Activated CD4-positive, alpha-beta T cell treated with anti-CD3 and anti-CD28 coated beads for 4 hours (primary cell): Measurements from ENCODE around the gene ERVFRD-1.

Experiments used
- DNase-seq, 2 donors: peaks; one replicate each; pipeline ENCODE4 v3.0.0-alpha.2; 2020

ERVFRD-1 gene, protein sequence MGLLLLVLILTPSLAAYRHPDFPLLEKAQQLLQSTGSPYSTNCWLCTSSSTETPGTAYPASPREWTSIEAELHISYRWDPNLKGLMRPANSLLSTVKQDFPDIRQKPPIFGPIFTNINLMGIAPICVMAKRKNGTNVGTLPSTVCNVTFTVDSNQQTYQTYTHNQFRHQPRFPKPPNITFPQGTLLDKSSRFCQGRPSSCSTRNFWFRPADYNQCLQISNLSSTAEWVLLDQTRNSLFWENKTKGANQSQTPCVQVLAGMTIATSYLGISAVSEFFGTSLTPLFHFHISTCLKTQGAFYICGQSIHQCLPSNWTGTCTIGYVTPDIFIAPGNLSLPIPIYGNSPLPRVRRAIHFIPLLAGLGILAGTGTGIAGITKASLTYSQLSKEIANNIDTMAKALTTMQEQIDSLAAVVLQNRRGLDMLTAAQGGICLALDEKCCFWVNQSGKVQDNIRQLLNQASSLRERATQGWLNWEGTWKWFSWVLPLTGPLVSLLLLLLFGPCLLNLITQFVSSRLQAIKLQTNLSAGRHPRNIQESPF

GRCh38 chr6:11110921-11111768 lies at the start of gene ERVFRD-1:
TSS of gene ERVFRD-1 (minus strand) at chr6:11111725. CDS start at chr6:11105310, 6,415 bp downstream.
- no peak for DNase-seq

GRCh38 chr6:11160199-11160598 lies 48.7 kb upstream of the ERVFRD-1 start:
- no peak for DNase-seq

- DNase-seq = no peak
These were observed 44.1 kb upstream of the ERVFRD-1 start for GRCh38 chr6:11155589-11155988.

DNA sequence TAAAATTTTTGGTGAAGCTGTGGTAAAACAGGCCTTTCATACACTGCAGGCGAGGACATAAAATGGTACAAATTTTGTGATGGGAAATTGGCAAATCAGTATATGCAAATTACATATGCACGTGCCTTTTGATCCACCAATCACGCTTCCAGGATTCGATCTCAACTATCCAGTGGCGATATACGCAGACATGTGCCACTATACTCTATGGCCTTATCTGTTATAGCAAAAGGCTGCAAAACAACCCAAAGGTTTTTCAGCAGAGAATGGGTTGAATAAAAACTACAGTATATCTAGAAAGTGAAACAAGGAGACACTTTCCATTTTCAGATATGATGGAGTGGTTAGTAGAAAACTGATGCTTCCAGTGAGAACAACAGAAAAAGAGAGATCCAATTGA lies 41.9 kb upstream of the ERVFRD-1 start:
- DNase-seq = no peak

DNA sequence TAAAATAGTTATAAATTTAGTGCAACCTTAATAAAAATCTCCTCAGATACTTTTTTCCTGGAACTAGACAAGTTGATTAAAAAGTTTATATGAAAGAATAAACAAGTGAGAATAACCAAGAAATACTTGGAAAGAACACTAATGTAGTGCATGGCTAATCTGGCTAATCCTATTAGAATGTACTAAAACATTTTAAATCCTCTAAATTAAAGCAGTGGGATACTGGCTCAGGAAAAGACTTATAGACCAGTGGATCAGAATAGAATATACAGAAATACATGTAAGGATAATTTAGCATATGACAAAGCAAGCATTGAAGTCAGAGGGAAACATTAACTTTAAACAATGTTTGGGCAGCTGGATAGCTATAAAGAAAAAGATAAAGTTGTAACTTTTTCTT lies 41.1 kb upstream of the ERVFRD-1 start:
- no peak for DNase-seq

- no peak for DNase-seq
These were observed 40.0 kb upstream of the ERVFRD-1 start for GRCh38 chr6:11151488-11151887.

DNA sequence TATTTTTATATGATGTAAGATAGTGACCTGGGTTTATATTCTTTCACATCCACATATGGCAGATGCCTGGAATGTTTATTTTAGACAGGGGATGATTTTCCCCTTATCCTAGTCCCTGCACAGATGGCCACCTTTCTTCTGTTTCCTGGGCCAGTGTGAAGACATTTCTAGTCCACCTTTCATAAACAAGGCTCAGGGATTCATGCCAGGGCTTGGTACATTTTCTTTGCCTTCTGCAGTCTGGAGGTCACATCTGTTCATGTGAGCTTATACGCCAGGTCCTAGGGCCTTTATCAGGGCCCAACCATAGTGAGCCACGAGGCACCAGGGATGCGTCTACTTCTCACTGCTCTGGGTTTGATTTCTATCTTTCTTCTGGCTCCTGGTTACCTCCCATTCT lies 38.0 kb upstream of the ERVFRD-1 start:
- DNase-seq = no peak

DNA sequence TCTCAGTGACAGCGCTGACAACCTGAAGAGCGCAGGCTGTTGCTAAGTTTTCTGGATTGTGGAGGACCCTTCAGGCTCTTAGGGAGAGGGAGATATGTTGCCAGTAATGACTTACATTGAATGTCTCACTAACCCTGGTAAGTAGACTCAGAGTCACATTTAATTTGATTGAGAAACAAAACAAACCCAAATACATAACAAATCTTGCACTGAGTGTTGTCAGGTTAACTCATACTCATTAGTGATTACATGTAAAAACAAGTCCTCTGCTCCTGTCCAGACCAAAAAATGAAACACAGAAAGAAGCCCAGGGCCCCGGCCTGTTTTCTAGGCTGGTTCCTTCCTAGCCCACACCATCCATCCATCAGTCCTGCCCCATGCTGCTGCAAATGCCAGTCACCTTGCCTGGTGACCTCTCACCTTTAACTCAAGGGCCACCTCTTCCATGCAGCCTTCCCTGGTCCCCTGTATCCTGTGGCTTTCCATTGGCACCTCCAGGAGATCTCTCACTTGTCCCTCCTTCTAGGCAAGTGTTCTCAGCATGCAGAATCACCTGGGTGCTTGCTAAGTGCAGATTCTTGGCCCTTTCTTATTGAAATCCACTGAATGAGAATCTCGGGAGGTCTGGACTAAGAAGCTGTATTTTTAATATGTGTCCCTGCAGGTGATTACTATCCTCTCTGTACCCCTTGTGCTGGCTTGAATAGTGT lies 34.7 kb upstream of the ERVFRD-1 start:
- no peak for DNase-seq

DNA sequence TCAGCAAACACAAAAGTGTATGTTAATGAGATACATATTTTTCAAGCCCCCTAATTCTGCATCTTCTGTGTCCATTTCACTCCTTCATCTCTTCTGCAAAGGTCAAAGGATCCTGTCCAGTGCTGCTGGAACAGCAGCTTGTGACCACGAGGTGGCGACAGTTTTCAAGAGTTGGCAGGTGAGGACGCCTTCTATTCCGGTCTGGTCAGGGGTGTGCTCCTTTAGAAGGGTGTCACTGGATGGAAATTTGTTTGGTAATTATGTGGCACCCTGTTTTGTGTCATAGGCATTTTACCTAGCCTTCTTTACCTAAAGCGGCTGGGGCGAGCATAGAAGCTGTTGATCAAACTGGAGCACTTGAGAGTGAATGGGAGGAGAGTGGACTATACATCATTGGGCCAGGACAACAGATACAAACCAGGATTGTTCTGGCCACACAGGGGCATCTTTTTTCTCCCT lies 32.9 kb upstream of the ERVFRD-1 start:
- peak; percentile 69 to 77 for DNase-seq

DNA sequence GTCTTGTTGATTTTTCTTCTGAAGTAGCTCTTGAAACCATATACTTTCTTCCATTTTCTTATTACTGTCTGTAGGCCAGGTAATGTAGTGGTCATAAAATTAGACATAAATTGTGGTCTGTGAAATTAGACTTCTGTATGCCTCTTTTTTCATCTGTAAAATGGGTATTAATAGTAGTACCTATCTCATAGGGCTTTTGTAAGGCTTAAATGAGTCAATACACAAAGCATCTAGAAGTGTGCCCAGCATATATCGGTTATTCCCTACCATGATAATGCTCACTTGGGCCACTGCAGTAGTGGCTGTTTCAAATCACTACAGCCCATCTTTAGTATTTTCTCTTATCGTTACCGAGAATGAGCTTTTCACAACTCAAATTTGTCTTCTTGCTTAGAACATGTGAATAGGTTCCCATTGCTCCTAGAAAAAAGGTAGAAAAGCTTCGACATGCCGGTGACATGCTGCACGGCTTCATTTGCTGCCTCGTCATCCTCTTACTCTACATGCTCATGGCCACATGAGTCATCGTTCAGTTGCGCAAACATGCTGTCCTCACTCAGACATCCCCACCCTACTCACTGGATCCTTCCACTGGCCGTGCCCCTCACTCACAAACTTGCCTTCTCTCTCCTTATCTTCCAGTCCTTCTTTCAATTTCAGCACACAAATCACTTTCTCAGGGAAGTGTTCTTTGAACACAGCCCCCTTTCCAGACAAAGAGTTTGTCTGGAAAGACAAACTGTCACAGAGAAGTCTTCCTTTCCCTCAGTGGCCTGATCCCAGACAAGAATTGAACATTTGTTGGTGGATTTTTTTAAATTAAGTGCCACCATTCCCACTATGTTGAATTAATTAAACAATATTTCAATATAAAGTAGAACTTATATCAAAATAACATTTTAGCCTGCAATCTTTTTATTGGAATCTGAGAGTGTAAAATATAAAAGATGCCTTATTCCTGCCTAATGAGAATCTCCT lies 32.2 kb upstream of the ERVFRD-1 start:
- no peak for DNase-seq

DNA sequence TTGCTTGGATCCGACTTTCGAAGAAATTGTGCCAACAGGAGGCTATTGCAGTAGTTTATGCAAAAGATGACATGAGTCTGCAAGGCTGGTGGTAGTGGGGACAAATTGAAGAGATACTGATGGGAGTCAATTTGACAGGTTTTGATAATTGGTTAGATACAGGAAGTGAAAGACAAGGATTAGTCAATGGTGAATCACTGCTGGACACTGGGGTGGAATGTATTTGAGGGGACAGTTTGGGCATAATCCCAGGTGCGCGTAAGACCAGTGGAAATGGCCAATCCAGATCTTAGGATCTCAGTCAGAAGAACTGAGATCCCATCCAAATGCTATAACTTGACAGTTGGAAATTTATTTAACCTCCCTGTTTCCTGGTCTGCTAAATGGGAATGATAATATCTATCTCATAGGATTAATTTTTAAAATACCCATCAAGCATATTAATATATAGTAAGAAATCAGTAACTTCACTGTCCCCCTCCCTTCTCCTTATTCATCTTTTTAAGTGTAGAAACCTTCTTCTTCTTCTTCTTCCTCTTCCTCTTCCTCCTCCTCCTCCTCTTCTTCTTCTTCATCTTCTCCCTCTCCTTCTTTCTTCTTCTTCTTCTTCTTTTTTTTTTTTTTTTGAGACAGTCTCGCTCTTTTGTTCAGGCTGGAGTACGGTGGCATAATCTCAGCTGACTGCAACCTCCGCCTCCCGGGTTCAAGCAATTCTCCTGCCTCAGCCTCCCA lies 30.9 kb upstream of the ERVFRD-1 start:
- no peak for DNase-seq

DNA sequence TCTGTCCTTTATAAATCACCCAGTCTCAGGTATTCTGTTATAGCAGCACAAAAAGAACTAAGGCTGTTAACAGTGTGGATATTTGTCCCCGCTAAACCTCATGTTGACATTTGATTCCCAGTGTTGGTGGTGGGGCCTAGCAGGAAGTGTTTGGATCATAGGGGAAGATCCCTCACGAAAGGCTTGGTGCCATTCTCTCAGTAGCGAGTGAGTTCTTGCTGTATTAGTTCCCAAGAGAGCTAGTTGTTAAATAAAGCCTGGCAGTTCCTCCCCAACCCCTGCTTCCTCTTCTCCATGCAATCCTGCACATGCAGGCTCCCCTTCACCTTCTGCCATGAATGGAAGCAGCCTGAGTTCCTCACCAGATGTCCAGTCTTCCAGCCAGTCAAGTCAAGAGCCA lies 29.8 kb upstream of the ERVFRD-1 start:
- no peak for DNase-seq

GRCh38 chr6:11140056-11140455 lies 28.5 kb upstream of the ERVFRD-1 start:
- DNase-seq = no peak

GRCh38 chr6:11139051-11139960 lies 27.8 kb upstream of the ERVFRD-1 start:
- DNase-seq = no peak

DNA sequence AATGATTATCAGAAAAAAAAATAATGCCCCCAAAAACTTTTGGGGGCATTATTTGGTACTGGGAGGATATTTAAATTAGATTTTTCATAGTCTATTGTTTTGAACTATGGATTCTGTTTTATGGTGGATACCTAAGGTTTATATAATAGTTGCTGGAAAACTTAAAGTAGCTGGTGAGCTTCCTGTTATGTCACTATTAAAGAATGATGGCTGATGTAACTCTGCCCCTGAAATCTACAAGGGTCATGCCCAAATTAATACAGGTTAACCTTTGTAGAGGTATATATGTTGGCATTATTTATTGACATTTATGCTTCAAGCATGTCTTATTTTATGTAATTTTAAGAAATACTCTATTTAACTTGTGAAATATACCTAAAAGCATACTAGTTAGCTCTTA lies 25.3 kb upstream of the ERVFRD-1 start:
- no peak for DNase-seq

- no peak for DNase-seq
These were observed 21.8 kb upstream of the ERVFRD-1 start for GRCh38 chr6:11133281-11133680.

DNA sequence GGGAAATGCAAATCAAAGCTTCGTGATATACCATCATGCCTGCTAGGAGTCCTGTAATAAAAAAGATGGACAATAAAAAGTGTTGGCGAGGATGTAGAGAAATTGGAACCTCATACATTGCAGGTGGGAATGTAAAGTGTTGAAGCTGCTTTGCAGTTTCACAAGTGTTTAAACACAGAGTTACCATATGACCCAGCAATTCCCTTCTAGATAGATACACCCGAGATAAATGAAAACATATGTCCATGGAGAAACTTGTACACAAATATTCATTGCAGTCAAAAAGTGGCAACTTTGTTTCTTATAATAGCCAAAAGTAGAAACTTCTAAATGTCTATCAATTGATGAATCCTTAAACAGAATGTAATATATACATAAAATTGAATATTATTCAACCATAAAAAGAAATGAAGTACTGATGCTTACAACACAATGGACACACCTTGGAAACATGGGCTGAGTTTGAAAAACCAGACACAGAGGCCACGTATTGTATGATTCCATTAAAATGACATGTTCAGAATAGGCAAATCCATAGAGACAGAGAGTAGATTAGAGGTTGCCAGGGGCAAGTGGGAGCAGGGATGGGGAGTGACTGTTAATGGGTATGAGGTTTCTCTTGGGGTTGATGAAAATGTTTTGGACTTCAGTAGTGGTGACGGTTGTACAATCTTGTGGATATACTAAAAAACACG lies 20.8 kb upstream of the ERVFRD-1 start:
- DNase-seq = no peak

DNA sequence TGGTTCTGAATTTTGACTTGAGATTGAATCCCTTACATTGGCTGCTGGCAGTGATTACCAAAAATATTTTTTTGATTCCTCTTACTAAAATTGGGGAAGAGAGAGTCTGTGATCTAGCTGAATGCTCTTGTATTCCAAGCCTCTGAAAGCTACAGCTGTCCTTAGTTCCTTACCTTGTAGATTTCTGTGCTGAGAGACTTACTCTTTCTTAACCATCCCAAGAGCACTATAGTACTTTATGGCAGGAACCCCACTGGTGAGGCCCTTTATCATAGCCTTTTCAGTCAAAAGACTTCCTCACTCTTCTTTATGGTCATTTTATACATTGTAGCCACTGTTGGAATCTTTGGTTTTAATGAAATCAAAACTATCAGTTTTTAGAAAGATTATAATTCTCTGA lies 19.1 kb upstream of the ERVFRD-1 start:
- no peak for DNase-seq

DNA sequence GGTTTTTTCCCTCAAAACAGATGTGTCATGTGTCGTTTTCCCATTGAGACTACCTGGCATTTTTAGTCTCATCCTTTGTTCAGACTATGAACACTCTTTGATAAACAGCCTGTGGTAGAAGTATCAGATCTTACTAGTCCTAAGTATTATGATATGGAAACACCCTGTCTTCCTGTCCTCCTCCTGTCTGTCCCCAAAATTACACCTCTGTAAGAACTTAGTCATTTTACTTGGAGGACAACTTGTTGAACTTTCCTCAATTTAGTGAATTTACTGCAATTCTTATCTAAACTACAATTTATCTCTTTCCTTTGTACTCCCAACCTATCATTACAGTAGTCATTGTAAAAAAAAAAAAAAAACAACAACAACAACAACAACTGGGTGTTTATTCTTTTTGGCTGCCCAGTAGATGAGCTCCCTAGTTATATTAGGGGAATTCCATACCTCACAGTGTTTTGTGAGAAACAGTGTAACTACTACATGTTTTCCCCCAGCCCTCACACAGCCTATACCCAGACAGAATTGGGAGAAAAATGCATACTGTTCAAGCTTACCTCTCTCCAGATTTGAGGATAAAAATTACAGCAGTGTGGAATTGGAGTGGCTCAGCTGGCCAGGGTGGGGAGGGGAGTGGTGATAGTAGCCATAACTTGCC lies 18.5 kb upstream of the ERVFRD-1 start:
- DNase-seq = no peak
